ENCODE measurements around the gene PFN1. TPM values are rescaled to one million over a fixed set of nuclear protein-coding genes. Genes with fewer than 3 reads are reported as not detected.

Gene PFN1
- total and polyA plus RNA-seq, 5 experiments from 2014 or later = 486 to 2,067 (median 1,824) TPM

GRCh38 chr17:4974115-4974670 lies 25.9 kb upstream of the PFN1 start:
- H3K4me3 Mint-ChIP-seq = no peak overlapping the region
- peak overlapping the region in 5 of 10 donors; percentile 49 to 83 (median 77) for H3K27ac Mint-ChIP-seq
- POLR2A ChIA-PET = interaction anchor here (0.6 to 15.5 kb wide), 2 partner anchors 22 to 26 kb away, joined by 4 to 635 read pairs; partner anchors contain the start of genes ENO3, PFN1, RNF167 and SLC25A11
- DNase-seq = no peak
- H3K9me3 Mint-ChIP-seq = no peaks in the 10 kb centered on the region
- no peak for ATAC-seq
- H3K36me3 Mint-ChIP-seq = peaks cover 0 to 63% (median 10%) of the 10 kb centered on the region in 3 donors
- peaks cover 5 to 25% (median 14%) of the 10 kb centered on the region in 4 donors for H3K4me1 Mint-ChIP-seq
- H3K27me3 Mint-ChIP-seq = no peaks in the 10 kb centered on the region

- POLR2A ChIA-PET = interaction anchor here (0.6 to 15.5 kb wide), 2 partner anchors 23 to 26 kb away, joined by 4 to 635 read pairs; partner anchors contain the start of genes ENO3, PFN1, RNF167 and SLC25A11
- Mint-ChIP-seq H3K4me1 (peaks cover 5 to 19% (median 15%) of the 10 kb centered on the region in 4 donors), H3K9me3 (no peaks in the 10 kb centered on the region), H3K27ac (peak overlapping the region in 6 of 10 donors; percentile 49 to 83 (median 76)), H3K36me3 (peaks cover 0 to 56% (median 10%) of the 10 kb centered on the region in 3 donors), H3K27me3 (no peaks in the 10 kb centered on the region), H3K4me3 (peak overlapping the region in 1 of 10 donors; percentile 11)
- no peak for DNase-seq
- ATAC-seq = no peak
Observed at GRCh38 chr17:4973256-4974114, 25.2 kb upstream of the PFN1 start.

DNA sequence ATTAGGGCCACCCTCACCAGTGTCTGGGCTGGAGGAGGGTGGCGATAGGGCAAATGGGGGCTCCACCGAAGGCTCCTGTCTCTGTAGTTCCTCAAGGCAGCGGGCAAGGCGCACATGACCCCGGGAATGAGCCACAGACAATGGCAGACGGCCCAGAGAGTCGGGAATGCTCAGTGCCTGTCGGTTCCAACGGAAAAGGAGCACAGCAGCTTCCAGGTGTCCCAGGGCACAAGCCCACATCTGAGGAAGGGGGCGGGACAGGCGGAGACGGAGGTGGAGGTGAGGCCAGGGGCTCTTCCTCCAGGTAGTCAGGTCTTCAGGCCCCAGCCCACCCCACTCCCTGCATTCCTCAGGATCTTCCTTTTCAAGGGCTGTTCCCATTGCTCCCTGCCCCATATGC lies 24.4 kb upstream of the PFN1 start:
- peaks cover 0 to 50% (median 7%) of the 10 kb centered on the region in 3 donors for H3K36me3 Mint-ChIP-seq
- DNase-seq (no peak), ATAC-seq (no peak)
- no peak overlapping the region for H3K27ac Mint-ChIP-seq
- no peaks in the 10 kb centered on the region for H3K27me3 Mint-ChIP-seq
- H3K9me3 Mint-ChIP-seq = no peaks in the 10 kb centered on the region
- POLR2A ChIA-PET = interaction anchor here (0.5 to 15.5 kb wide), 4 partner anchors 7 to 25 kb away, joined by 3 to 635 read pairs (median 3); partner anchors contain the start of genes ENO3, INCA1, KIF1C and PFN1
- H3K4me1 Mint-ChIP-seq = peaks cover 5 to 19% (median 12%) of the 10 kb centered on the region in 4 donors
- H3K4me3 Mint-ChIP-seq = peak overlapping the region in 1 of 10 donors; percentile 11

DNA sequence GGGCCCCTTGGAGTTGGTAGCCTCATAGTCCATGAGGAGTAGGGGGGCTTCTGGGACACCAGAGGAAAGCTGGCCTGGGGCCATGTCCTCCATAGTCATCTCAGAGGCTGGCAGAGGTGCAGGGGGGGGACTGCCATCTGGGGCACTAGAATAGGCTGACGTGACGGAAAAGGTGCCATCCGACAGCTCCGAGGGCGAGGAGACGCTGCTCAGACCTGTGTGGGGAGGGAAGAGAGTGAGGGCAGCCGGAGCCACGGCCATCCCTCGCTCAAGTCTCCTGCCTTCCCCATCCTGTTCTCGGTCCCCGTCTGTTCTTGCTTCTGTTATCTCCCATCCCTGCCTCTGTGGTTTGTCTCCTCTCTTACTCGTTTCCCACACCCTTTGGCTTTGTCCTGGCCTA lies 24.0 kb upstream of the PFN1 start:
- Mint-ChIP-seq H3K9me3 (no peaks in the 10 kb centered on the region), H3K4me1 (peaks cover 5 to 19% (median 12%) of the 10 kb centered on the region in 4 donors), H3K27me3 (no peaks in the 10 kb centered on the region), H3K36me3 (peaks cover 0 to 46% (median 5%) of the 10 kb centered on the region in 3 donors), H3K4me3 (no peak overlapping the region), H3K27ac (no peak overlapping the region)
- DNase-seq (no peak), ATAC-seq (no peak)
- POLR2A ChIA-PET = interaction anchor here (0.5 to 15.5 kb wide), 4 partner anchors 8 to 25 kb away, joined by 3 to 635 read pairs (median 3); partner anchors contain the start of genes ENO3, INCA1, KIF1C and PFN1

DNA sequence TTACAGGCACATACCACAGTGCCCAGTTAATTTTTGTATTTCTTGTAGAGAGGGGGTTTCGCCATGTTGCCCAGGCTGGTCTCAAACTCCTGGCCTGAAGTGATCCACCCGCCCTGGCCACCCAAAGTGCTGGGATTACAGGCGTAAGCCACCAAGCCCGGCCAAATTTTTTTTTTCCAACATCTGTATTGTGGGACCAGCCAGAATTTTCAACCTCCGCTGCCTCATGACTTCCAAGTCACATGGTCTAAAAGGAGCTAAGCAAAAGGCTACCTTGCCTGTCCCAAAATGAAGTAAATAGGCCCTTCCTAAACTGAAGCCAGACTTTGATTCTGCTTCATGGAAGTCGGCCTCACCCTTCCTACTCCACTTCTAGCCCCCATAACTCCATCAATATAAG lies 23.5 kb upstream of the PFN1 start:
- peaks cover 0 to 41% (median 4%) of the 10 kb centered on the region in 3 donors for H3K36me3 Mint-ChIP-seq
- no peaks in the 10 kb centered on the region for H3K9me3 Mint-ChIP-seq
- no peak for DNase-seq
- no peak overlapping the region for H3K27ac Mint-ChIP-seq
- ATAC-seq = no peak
- POLR2A ChIA-PET = interaction anchor here (0.5 to 15.5 kb wide), 4 partner anchors 13 to 45 kb away, joined by 3 to 635 read pairs (median 4); partner anchors contain the start of genes ENO3, INCA1, KIF1C and PFN1
- H3K27me3 Mint-ChIP-seq = no peaks in the 10 kb centered on the region
- H3K4me3 Mint-ChIP-seq = no peak overlapping the region
- H3K4me1 Mint-ChIP-seq = peaks cover 5 to 19% (median 12%) of the 10 kb centered on the region in 4 donors

- DNase-seq = peak in 1 of 10 donors; percentile 46
- no peaks in the 10 kb centered on the region for H3K9me3 Mint-ChIP-seq
- no peak for ATAC-seq
- H3K27ac Mint-ChIP-seq = peak overlapping the region in 6 of 10 donors; percentile 22 to 84 (median 77)
- H3K36me3 Mint-ChIP-seq = peaks cover 0 to 34% (median 2%) of the 10 kb centered on the region in 3 donors
- peak overlapping the region in 3 of 10 donors; percentile 9 to 17 (median 14) for H3K4me3 Mint-ChIP-seq
- peaks cover 17 to 25% (median 20%) of the 10 kb centered on the region in 4 donors for H3K4me1 Mint-ChIP-seq
- POLR2A ChIA-PET = interaction anchor here (0.6 to 15.5 kb wide), 6 partner anchors 9 to 58 kb away, joined by 3 to 635 read pairs (median 4); partner anchors contain the start of genes CAMTA2, ENO3, PFN1 and RNF167
- no peaks in the 10 kb centered on the region for H3K27me3 Mint-ChIP-seq
Observed at GRCh38 chr17:4970273-4970672, 21.9 kb upstream of the PFN1 start.

DNA sequence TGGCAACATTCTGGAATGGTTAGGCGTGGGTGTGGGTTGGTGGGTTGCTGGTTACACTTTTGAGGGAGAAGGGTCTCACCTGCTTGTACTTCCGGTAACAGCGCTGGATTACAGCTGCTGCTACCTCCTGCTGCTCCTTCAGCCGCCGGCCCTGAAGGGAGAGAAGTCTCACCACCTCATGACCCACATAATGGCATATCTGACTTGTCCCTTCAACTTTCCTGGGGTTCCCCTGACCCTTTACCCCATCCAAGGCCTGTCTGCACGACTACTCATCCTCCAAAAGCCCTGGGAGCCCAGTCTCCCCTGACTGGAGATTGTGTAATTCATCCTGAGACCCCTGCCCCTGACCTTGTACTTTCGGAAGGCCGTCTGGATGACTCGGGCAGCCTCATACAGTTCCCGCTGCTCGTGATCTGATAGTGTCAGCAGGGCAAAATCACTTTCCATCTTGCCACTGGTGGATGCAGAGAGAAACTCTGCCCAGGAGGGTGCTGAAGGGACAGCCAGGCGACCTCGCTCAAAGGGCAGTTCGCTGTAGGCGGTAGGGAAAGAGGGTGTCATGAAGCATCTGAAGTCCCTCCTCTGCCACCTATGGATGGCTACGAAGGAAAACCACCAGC lies 21.3 kb upstream of the PFN1 start:
- DNase-seq = peak in 1 of 10 donors; percentile 24
- ATAC-seq = no peak
- H3K4me1 Mint-ChIP-seq = peaks cover 15 to 28% (median 20%) of the 10 kb centered on the region in 4 donors
- peak overlapping the region in 5 of 10 donors; percentile 35 to 84 (median 71) for H3K27ac Mint-ChIP-seq
- peaks cover 0 to 29% (median 2%) of the 10 kb centered on the region in 3 donors for H3K36me3 Mint-ChIP-seq
- H3K9me3 Mint-ChIP-seq = no peaks in the 10 kb centered on the region
- H3K4me3 Mint-ChIP-seq = peak overlapping the region in 3 of 10 donors; percentile 41 to 63 (median 44)
- no peaks in the 10 kb centered on the region for H3K27me3 Mint-ChIP-seq
- POLR2A ChIA-PET = interaction anchor here (0.6 to 15.5 kb wide), 8 partner anchors 9 to 259 kb away, joined by 3 to 635 read pairs (median 16); partner anchors contain the start of genes ARRB2, CAMTA2, ENO3 and INCA1

GRCh38 chr17:4969047-4969550 lies 20.8 kb upstream of the PFN1 start:
- H3K27me3 Mint-ChIP-seq = no peaks in the 10 kb centered on the region
- H3K4me1 Mint-ChIP-seq = peaks cover 15 to 28% (median 20%) of the 10 kb centered on the region in 4 donors
- no peaks in the 10 kb centered on the region for H3K9me3 Mint-ChIP-seq
- peaks cover 0 to 26% (median 2%) of the 10 kb centered on the region in 3 donors for H3K36me3 Mint-ChIP-seq
- DNase-seq (peak in 1 of 10 donors; percentile 61), ATAC-seq (no peak)
- H3K27ac Mint-ChIP-seq = peak overlapping the region in 4 of 10 donors; percentile 35 to 84 (median 64)
- peak overlapping the region in 2 of 10 donors; percentile 41 to 63 for H3K4me3 Mint-ChIP-seq
- POLR2A ChIA-PET = interaction anchor here (0.6 to 15.5 kb wide), 12 partner anchors 10 to 258 kb away, joined by 3 to 635 read pairs (median 16); partner anchors contain the start of genes ARRB2, C17orf107, CAMTA2 and ENO3

DNA sequence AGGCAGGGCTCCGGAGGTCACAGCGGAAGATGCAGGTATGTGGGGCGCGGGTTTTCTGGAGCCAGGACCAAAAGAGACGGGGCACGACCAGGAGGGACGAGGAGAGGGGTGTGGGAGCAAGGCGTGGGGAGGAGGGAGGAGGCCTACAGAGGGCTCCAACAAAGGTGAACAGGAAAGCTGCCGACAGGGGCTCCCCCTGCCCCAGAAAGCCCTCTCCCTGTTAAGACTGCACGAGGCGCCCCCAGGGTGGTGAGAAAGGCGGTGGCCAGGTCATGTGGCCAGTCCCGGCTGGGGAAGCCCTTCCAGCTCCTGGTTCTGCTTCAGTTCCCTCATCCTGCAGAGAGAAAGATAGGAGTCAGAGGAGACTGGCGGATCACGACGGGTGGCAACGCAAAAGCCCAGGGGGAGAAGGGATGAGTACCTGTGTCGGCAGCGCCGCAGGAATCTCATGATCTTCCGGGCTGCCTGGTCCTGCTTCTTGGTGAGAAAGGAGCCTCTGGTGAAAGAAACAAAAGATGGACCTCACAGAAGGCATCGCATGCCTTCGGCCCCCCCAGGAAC lies 20.2 kb upstream of the PFN1 start:
- peaks cover 15 to 24% (median 20%) of the 10 kb centered on the region in 4 donors for H3K4me1 Mint-ChIP-seq
- ATAC-seq (no peak), DNase-seq (peak in 1 of 10 donors; percentile 63)
- H3K27ac Mint-ChIP-seq = peak overlapping the region in 1 of 10 donors; percentile 84
- no peaks in the 10 kb centered on the region for H3K9me3 Mint-ChIP-seq
- H3K27me3 Mint-ChIP-seq = no peaks in the 10 kb centered on the region
- H3K36me3 Mint-ChIP-seq = peaks cover 0 to 20% (median 2%) of the 10 kb centered on the region in 3 donors
- peak overlapping the region in 1 of 10 donors; percentile 63 for H3K4me3 Mint-ChIP-seq
- POLR2A ChIA-PET = interaction anchor here (0.8 to 15.5 kb wide), 15 partner anchors 10 to 258 kb away, joined by 3 to 635 read pairs (median 6); partner anchors contain the start of genes ARRB2, C17orf107, CAMTA2 and CHRNE

DNA sequence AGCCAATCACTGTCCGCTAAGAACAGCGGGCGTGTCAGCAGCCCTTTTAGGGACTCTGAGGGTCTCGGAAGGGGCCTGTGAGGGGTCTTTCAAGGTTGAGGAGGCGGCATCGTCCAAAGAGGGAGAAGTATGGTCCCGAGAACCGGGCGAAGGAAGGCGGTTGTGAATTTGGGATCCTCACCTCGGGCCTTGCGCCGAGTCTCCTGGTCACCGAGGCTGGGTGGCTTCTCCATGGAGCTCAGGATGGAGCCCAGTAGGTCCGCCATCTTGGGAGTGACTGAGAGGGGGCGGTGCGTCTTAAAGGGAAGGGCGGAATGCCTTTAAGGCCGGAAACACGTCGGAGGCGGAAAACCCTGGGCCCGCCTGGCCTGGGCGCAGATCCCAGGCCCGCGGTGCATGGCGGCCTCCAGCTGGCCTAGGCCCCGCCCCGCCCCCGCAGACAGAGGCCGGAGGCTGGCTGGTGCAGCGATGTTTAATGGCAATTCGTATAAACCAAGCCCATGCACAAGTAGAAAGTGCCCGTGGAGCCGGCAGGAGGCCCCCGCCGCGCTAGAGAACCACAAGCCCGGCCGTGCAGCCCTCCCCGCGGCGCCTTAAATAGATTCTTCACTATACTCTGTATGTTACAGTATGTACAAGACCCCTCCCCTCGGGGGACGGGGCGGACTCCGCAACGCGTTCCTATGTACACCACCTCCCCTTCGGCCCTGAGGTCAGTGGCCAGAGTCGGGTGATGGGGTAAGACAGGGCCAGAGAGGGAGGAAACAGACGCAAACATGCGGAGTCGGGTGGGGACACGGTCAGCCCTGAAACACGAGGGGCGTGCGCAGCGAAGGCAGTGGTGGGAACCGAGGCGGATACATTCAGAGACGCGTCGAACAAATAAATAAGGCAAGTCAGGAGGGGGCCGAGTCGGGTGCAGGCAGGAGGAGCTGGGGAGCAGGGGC lies 19.5 kb upstream of the PFN1 start, which contains the start of gene SPAG7:
TSS of gene SPAG7 (minus strand) at position 279 of the 947 bp plus-strand sequence. CDS start at position 266, 13 bp downstream.
- DNase-seq (peak; percentile 86 to 100 (median 94)), ATAC-seq (peak; percentile 63 to 68)
- Mint-ChIP-seq H3K27ac (peak within 1 kb of the TSS in 4 of 10 donors; percentile 57 to 92 (median 66)), H3K36me3 (peaks cover 0 to 18% (median 2%) of the 10 kb centered on the region in 3 donors), H3K4me3 (no peak within 1 kb of the TSS), H3K9me3 (no peaks in the 10 kb centered on the region), H3K4me1 (peaks cover 15 to 22% (median 21%) of the 10 kb centered on the region in 4 donors), H3K27me3 (no peaks in the 10 kb centered on the region)
- POLR2A ChIA-PET = interaction anchor here (0.6 to 15.5 kb wide), 26 partner anchors 11 to 413 kb away, joined by 3 to 635 read pairs (median 5); partner anchors contain the start of genes ARRB2, C17orf107, CAMTA2 and CHRNE

Measured in naive thymus-derived CD8-positive, alpha-beta T cell (primary cell).